Loucy (cell line): ENCODE measurements around the gene UPK1B.

Experiments used
- H2AFZ ChIP-seq: fragments of 200-600 bp; sonication (generic); 2 replicates; pipeline ENCODE4 v1.6.0; 2016; ENCODE audit warnings: antibody characterized with exemption, mild to moderate bottlenecking, low read length, moderate library complexity
- H3F3A ChIP-seq: fragments of 200-600 bp; 2 replicates; pipeline ENCODE4 v1.6.0; 2016; ENCODE audit warnings: antibody characterized with exemption, low read depth, mild to moderate bottlenecking
- H3K27me3 ChIP-seq: fragments of 200-600 bp; sonication (generic); 2 replicates; pipeline ENCODE4 v1.6.1; 2014; ENCODE audit warnings: low read length, mild to moderate bottlenecking; ENCODE audit not compliant: insufficient read depth, poor library complexity, severe bottlenecking
- H3K36me3 ChIP-seq: fragments of 200-600 bp; sonication (generic); 2 replicates; pipeline ENCODE4 v1.6.1; 2016; ENCODE audit warnings: low read length; ENCODE audit not compliant: insufficient read depth
- H3K4me1 ChIP-seq: fragments of 200-600 bp; sonication (generic); 2 replicates; pipeline ENCODE4 v1.5.1; 2014; ENCODE audit warnings: low read length, mild to moderate bottlenecking; ENCODE audit not compliant: insufficient read depth, poor library complexity, severe bottlenecking
- H3K4me2 ChIP-seq: fragments of 200-600 bp; sonication (generic); 2 replicates; pipeline ENCODE4 v1.6.0; 2014; ENCODE audit warnings: antibody characterized with exemption, low read length, low read depth, mild to moderate bottlenecking; ENCODE audit not compliant: poor library complexity, severe bottlenecking
- H3K4me3 ChIP-seq: fragments of 200-600 bp; sonication (generic); 2 replicates; pipeline ENCODE4 v1.5.1; 2014; ENCODE audit warnings: low read length, mild to moderate bottlenecking, mixed read lengths; ENCODE audit not compliant: poor library complexity, severe bottlenecking
- H3K79me2 ChIP-seq: fragments of 200-600 bp; sonication (generic); 2 replicates; pipeline ENCODE4 v1.6.1; 2014; ENCODE audit warnings: low read length; ENCODE audit not compliant: insufficient read depth
- H3K9ac ChIP-seq: fragments of 200-600 bp; sonication (generic); 2 replicates; pipeline ENCODE4 v1.6.0; 2014; ENCODE audit warnings: mild to moderate bottlenecking, low read depth, low read length, moderate library complexity; ENCODE audit not compliant: poor library complexity, severe bottlenecking
- H3K9me2 ChIP-seq: fragments of 200-600 bp; sonication (generic); replicated peaks from 2 replicates; pipeline ENCODE4 v1.6.1; 2016; ENCODE audit warnings: low read depth, low read length, mixed read lengths
- H3K9me3 ChIP-seq: fragments of 200-600 bp; sonication (generic); 2 replicates; pipeline ENCODE4 v1.6.1; 2014; ENCODE audit warnings: mild to moderate bottlenecking, antibody characterized with exemption, low read length, low read depth; ENCODE audit not compliant: insufficient read depth
- H4K20me1 ChIP-seq: fragments of 200-600 bp; sonication (generic); 2 replicates; pipeline ENCODE4 v1.6.0; 2014; ENCODE audit warnings: antibody characterized with exemption, low read length, mild to moderate bottlenecking; ENCODE audit not compliant: insufficient read depth, poor library complexity, severe bottlenecking
- CTCF ChIP-seq: fragments of 200-600 bp; sonication (generic); conservative IDR thresholded peaks from 2 replicates; pipeline ENCODE4 v1.5.1; 2014; ENCODE audit warnings: mild to moderate bottlenecking, antibody characterized with exemption, low read length
- EZH2phosphoT487 ChIP-seq: fragments of 200-600 bp; IDR thresholded peaks from 2 replicates; pipeline ENCODE4 v1.6.1; 2018; ENCODE audit warnings: antibody characterized with exemption, mild to moderate bottlenecking, moderate library complexity, borderline replicate concordance

The UPK1B gene

GRCh38 chr3:119243712-119244111 is 70.3 kb downstream of the UPK1B start:
- no peak overlapping the region for H3K9ac ChIP-seq

GRCh38 chr3:119245778-119246177 is 72.4 kb downstream of the UPK1B start:
- Histone ChIP-seq H3F3A (no peaks in the 10 kb centered on the region), H3K9me3 (no peaks in the 10 kb centered on the region), H3K36me3 (no peaks in the 10 kb centered on the region), H3K4me3 (no peak overlapping the region), H3K79me2 (no peaks in the 10 kb centered on the region), H2AFZ (no peak overlapping the region), H4K20me1 (no peaks in the 10 kb centered on the region), H3K4me1 (peaks cover 5% of the 10 kb centered on the region), H3K4me2 (no peak overlapping the region), H3K9me2 (no peaks in the 10 kb centered on the region), H3K9ac (no peak overlapping the region), H3K27me3 (no peaks in the 10 kb centered on the region)
- TF ChIP-seq EZH2phosphoT487 (no peak), CTCF (no peak)

More at GRCh38 chr3:119243712-119244111, 70.3 kb downstream of the UPK1B start:
- no peak overlapping the region for H2AFZ ChIP-seq
- H3K36me3 ChIP-seq: no peaks in the 10 kb centered on the region
- H3K4me1 ChIP-seq: peaks cover 19% of the 10 kb centered on the region
- peaks cover 4% of the 10 kb centered on the region; the same call in 1 of the 2 replicates for H3F3A ChIP-seq
- H3K4me2 ChIP-seq: no peak overlapping the region
- no peak for TF ChIP-seq CTCF
- TF ChIP-seq EZH2phosphoT487: no peak
- no peaks in the 10 kb centered on the region for H3K27me3 ChIP-seq
- H3K9me2 ChIP-seq: no peaks in the 10 kb centered on the region
- peaks cover 20% of the 10 kb centered on the region; the same call in 1 of the 2 replicates for H3K79me2 ChIP-seq
- no peaks in the 10 kb centered on the region for H3K9me3 ChIP-seq
- H3K4me3 ChIP-seq: no peak overlapping the region
- peaks cover 4% of the 10 kb centered on the region for H4K20me1 ChIP-seq
